ENCODE results near the gene TFDP2.
"Not testable (repeated sequence)": the region's sequence is repeated elsewhere in the genome, so short reads cannot be mapped to it uniquely, and the experiment has no call there.

The TFDP2 gene

DNA sequence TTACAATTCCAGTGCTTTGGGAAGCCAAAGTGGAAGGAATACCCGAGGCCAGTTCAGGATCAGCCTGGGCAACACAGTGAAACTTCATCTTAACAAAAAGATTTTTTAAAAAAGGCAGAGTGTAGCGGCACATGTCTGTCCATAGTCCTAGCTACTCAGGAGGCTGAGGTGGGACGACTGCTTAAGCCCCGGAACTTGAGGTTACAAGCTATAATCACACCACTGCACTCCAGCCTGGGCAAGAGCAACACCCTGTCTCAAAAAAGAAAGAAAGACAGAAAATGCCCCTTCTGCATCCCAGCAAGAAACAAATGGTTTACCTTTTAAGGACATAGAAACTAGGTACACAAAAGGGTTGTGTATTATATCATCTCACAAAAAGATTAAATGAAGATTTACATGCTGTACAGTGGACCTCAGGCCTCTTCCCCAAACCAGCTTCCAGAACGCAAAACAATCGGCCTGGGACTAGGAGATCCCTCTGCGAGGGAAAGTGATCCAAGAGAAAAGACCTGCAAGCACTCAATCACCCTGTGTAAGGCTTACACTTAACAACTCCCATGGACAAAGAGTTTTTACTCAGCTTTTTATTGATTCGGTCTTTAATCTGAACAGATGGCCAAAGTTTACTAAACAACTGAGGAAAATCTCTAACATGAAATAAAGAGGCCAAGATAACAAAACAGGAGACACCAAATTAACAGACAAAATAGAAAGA lies 21.2 kb downstream of the TFDP2 start:
- no peak for DNase-seq (ENCODE audit: low read depth)

DNA sequence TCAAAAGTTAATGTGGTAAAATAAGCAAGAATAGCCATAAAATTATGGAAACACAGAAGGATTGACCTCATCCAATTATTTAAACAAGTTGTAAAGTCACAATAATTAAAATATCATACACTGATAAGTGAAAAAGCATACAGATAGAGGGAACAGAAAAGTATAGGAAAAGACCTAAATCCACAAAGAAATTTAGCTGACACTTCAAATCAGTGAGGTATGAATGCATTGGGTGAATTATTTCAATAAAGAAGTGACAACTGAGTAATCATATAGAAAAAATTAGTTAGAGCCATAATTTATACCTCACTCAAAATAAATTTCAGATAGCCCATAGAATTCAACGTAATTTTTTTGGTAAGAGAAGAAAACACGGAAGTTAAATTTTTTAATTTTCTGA lies 25.1 kb downstream of the TFDP2 start:
- DNase-seq (ENCODE audit: low read depth) = no peak

DNA sequence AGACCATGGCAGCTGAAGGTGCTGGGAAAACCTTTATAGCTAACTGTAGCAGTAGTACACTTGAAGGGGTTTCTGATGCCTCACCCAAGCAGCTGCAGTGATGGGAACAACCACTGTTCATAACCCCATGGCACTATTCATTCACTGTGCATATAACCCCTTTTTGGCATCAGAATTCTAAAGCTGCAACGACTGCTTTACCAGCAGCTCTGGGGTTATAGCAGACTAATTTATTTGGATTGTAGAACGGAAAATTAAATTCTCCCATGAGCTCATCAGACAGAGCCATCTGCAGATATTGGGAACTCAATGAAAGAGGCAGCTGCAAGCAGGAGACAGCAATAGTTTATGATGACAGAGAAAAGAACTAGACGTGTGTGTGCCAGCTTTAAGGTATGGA lies 28.6 kb downstream of the TFDP2 start:
- DNase-seq (ENCODE audit: low read depth) = no peak

DNA sequence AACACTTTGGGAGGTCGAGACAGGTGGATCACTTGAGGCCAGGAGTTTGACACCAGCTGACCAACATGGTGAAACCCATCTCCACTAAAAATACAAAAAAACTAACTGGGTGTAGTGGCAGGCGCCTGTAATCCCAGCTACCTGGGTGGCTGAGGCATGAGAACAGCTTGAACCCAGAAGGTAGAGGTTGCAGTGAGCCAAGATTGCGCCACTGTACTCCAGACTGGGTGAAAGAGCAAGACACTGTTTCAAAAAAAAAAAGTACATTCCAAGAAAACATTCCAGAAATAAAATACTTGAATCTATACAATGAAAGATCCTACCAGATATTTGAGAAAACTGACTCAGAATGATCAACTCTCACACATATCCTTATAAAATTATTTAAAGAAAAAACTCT lies 30.4 kb downstream of the TFDP2 start:
- no peak for DNase-seq (ENCODE audit: low read depth)

DNA sequence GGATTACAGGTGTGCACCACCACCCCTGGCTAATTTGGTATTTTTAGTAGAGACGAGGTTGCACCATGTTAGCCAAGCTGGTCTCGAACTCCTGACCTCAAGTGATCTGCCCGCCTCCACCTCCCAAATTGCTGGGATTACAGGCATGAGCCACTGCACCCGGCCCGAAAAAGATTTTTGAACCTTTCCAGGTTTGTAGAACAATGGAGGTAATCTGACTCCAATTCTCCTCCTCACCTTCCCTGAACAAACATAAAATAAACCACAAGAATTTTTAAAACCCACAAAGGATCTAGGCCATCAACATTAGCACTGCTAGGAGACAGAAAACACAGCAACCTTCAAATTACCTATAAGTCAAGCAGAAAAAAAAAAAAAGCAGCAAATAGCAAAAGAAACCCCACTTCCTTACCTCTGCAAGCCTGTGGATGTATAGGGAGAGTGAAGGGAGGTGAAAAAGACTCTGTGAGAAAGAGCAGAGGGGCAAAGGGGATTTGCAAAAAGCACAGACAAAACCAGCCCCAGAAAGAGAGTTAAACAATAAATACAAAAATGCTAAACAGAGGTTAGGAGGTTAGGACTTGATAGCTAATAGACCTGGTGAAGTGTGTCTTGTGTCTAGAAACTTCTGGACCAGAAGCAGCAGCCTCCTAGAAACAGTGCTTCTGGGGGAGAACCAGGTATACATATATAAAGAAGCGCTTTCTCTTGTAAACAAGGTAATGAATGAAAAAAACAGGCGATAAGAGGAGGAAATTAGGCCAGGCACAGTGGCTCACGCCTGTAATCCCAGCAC lies 32.1 kb downstream of the TFDP2 start:
- no peak for DNase-seq (ENCODE audit: low read depth)

DNA sequence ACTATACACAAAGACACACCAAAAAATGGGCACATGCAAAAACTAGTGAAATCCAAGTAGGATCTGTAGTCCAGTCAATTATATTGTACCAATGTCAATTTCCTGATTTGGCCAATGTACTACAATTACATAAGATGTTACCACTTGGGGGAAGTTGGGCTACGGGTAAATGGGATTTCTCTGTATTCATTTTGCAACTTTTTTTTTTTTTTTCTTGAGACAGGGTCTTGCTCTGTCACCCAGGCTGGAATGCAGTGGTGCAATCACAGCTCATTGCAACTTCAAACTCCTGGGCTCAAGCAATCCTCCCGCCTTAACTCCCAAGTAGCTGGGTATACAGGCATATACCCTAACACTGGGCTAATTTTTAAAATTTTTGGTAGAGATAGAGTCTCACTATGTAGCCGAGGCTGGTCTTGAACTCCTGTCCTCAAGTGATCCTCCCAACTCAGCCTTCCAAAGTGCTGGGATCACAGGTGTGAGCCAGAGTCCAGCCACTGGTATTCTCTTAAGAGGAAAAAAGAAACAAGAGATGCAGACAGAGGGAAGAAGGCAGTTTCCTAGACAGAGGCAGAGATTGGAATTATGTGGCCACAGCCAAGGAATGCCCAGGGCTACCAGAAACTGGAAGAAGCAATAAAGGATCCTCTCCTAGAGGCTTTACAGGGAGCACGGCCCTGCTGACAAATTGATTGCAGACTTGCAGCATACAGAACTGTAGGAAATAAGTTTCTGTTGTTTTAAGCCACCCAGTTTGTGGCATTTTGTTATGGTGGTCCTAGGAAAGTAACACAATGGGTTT lies 33.3 kb downstream of the TFDP2 start:
- DNase-seq (ENCODE audit: low read depth) = no peak

DNA sequence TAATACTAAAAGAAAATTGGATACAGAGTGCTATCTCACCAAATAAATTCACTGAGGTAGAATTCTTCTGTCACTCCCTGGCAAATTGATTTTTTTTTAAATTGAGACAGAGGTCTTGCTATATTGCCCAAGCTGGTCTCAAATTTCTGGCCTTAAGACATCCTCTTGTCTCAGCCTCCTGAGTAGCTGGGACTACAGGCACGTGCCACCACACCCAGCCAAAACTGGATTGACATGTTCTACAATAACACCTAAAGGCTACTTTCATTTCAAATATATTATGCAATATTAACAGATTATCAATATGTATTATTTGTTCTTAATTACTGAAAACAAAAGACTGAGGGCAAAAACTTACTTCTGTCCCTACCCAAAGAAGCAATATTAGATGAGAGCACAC lies 36.7 kb downstream of the TFDP2 start:
- DNase-seq (ENCODE audit: low read depth) = no peak

DNA sequence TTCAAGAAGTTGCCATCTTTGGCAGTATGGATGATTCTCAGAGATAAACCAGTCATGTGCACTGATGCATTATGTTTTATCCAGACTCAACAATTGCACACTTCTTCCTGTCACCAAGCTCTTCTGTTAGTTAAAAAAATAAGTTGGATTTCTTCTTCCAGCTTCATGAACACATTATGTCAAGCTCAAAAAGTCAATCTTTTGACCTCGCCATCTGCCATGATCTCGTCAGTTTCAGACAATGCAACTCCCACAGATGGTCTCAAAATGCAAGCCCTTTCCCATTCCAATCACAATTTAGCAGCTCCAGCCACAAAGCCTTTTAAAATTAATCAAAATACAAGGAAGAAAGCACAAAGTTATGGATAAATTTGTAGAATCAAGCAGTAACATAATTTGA lies 42.8 kb downstream of the TFDP2 start:
- DNase-seq (ENCODE audit: low read depth) = no peak

DNA sequence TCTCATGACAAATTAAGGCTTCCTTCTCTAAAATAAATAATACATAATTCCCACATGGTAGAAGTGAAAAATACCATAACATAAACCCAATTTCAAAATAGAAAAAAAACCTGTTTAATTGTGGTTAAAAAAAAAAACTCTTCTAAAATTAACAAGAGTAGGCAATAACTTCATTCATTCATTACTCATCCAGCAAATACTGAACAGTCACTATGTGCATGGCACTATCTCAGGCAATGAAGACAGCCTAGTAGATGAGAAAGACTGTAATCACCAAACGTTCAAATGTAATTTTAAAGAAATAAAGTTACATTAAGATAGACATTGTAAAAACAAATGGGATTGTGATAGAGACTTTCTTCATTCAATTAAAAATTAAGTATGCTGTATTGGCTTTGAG lies 43.4 kb downstream of the TFDP2 start:
- no peak for DNase-seq (ENCODE audit: low read depth)

DNA sequence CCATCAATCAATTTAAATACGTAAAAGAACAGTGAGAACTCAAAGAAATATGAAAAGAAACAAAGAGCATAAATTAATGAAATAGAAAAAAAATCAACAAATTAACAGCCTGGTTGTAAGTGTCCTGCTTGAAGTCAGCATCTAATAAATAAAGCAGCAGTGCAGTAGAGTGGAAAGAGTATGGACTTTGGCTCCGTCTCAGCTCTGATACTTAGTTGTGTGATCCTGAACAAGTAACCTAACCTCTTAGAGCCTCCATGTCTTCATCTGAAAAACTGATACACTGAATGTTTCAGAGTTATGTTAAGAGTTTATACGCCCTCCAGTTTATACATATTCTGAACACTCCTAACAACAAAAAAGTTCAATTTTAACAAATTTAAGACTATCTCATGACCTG lies 44.6 kb downstream of the TFDP2 start:
- DNase-seq (ENCODE audit: low read depth) = no peak

DNA sequence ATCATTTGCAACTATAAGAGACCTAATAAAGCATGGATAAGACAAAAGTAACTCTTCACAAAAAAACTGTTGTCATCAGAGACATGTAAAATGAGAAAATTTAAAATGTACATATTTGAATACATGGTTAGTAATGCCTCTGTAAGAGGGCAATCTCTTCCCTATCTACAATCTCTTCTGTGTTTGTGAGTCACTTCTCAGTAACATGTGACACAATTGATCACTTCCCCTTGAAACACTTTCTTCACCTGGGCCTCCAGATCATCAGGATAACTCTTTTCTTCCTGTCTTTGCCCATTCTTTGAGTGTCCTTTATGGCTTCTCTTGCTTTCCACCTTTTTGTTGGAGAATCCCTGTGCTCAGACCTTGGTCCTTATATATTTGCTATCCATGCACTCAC lies 50.4 kb downstream of the TFDP2 start:
- no peak for DNase-seq (ENCODE audit: low read depth)

DNA sequence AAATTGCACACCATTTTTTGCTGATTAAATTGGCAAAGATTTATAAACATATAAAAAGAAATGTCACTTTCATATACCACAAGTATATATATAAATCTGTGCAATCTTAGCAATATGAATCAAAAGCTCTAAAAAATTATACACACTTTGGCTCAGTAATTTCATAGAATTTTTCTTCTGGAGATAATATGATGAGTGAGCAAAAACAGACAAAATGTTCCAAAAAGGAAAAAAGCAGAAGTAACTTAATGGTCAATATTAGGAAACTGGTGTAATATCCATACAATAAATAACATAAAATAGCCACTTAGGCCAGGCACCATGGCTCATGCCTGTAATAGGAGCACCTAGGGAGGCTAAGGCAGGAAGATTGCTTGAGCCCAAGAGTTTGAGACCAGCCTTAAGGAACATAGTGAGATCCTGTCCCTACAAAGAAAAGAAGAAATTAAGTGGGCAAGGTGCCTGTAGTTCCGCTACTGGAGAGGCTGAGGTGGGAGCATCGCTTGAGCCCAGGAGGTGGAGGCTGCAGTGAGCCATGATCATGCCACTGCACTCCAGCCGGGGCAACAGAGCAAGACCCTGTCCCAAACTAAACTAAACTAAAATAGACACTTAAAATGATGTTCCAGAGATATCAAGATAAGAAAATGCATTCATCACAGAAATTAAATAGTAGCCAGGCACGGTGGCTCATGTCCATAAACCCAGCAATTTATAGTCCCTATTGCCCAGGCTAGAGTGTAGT lies 52.1 kb downstream of the TFDP2 start:
- DNase-seq (ENCODE audit: low read depth) = no peak

DNA sequence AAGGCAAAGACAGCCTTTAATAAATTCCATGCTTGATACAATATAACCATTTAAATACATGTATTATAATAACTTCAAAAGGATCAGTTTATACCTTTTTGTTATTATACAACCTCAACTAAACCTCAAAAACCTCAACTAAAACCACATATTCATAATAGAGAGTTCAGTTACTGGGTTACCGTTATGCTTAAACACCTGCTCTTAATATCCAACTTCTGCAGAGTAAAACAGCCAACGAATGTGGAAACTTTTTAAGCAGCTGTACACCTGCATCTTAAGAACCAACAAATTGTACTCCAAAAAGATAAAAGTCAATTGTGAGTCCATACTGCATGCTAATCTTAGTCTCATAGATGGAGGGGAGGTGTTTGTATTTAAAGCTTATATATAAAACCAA lies 53.5 kb downstream of the TFDP2 start:
- DNase-seq (ENCODE audit: low read depth) = no peak

DNA sequence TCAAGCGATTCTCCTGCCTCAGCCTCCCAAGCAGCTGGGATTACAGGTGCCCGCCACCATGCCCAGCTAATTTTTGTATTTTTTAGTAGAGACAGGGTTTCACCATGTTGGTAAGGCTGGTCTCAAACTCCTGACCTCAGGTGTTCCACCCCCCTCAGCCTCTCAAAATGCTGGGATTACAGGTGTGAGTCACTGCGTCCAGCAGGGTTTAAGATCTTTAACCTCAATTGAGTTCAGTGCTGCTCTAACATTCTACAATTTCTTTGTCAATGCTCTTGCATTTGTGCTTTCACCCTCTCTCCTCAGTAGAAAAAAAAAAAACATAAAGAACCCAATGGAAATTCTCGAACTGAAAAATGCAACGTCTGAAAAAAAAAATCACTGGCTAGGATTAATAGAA lies 60.4 kb downstream of the TFDP2 start:
- not testable (repeated sequence) for DNase-seq (ENCODE audit: low read depth)

DNA sequence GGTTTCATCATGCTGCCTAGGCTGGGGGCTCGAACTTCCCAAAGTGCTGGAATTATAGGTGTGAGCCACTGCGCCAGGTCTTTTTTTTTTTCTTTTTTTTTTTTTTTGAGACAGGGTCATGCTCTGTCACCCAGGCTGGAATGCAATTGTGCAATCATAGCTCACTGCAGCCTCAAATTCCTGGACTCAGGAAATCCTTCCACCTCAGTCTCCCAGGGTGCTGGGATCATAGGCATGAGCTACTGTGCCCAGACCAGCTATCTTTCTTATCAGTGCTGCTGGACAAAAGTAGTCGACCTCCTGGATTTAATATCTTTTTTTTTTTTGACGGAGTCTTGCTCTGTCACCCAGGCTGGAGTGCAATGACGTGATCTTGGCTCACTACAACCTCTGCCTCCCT lies 60.8 kb downstream of the TFDP2 start:
- DNase-seq (ENCODE audit: low read depth) = no peak

DNA sequence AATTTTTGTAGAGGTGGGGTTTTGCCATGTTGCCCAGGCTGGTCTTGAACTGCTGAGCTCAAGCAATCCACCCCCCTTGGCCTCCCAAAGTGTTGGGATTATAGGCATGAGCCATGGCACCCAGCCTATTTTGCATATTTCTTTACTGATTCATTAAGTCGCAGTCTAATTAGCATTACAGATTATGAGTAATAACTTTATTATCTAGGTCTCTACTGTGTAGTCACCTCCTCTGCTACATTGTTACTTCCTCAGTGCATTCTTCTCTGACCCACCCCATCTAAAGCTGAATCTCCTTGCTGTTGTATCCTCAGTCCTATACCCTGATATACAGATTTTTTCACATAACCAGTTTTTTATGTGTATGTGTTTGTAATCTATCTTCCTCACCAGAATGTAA lies 61.7 kb downstream of the TFDP2 start:
- no peak for DNase-seq (ENCODE audit: low read depth)

DNA sequence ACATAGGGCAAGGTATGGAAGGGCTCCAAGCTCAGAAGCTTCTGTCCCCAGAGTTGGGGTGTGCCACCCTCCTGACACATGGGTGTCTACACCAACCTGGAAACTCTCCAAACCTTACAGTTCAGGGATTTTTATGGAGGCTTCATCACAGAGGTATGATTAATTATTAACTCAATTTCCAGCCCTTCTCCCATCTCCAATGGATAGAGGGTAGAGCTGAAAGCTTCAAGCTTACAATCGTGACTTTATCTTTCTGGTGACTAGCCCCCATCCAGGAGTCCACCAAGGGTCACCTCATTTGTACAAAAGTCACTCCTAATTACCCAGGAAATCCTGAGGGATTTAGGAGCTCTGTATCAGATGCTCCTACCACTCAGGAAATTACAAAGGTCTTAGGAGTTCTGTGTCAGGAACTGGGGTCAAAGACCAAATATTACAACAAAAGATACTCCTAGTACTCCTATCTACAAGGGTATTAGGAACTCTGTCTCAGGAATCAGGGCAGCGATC lies 62.7 kb downstream of the TFDP2 start:
- DNase-seq (ENCODE audit: low read depth) = no peak

DNA sequence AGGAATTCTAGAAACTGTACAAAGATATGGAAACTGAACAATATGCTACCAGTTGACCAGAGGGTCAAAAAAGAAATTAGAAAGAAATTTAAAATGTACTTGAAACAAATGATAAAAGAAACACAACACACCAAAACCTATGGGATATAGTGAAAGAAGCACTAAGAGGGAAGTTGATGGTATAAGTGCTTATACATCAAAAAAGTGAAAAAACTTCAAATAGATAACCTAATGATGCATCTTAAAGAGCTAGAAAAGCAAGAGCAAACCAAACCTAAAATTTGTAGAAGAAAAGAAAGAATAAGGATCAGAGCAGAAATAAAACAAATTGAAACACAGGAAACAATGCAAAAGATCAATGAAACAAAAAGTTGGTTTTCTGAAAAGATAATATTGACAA lies 68.2 kb downstream of the TFDP2 start:
- no peak for DNase-seq (ENCODE audit: low read depth)

DNA sequence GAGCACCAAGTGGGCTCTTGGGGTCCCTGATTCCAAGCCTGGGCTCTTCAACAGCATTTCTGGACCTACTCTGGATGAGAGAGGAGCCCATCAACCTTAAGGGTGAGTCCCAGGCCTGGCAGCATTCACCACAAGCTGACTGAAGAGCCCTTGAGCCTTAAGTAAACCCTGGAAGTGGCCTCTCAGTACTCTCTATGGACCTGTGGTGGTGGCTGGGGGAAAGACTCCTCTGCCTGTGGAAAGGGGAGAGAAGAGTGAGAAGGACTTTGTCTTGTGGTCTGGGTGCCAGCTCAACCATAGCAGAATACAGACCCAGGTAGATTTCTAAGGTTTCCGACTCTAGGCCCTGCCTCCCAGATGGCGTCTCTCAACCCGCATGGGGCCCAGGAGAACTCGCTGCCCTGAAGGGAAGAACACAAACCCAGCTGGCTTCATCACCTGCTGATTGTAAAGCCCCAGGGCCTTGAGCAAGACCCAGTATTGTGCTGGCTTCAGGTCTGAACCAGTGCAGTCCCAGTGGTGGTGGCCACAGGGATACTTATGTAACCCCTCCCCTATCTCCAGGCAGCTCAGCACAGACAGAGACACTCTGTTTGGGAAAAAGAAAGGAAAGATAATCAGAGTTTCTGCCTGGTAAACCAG lies 71.4 kb downstream of the TFDP2 start:
- no peak for DNase-seq (ENCODE audit: low read depth)

DNA sequence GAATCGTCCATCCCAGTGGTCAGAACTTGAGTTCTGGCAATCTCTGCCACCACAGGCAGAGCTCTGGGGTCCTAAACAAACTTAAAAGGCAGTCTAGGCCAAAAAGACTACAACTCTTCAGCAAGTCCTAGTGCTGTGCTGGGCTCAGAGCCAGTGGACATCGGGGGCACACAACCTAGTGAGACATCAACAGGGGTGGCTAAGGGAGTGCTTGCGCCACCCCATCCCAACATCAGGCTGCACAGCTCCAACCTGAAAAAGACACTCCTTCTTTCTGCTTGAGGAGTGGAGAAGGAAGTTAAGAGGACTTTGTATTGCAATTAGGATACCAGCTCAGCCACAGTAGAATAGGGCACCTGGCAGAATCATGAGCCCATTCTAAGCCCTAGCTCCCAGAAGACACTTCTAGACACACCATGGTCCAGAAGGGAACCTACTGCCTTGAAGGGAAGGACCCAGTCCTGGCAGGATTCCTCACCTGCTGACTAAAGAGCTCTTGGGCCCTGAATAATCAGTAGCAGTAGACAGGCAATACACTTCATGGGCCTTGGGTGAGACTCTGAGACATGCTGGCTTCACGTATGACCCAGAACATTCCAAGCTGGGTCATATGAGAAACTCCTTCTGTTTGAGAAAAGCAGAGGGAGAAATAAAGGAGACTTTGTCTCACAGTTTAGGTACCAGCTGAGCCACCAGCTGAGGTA lies 72.0 kb downstream of the TFDP2 start:
- DNase-seq (ENCODE audit: low read depth) = no peak

DNA sequence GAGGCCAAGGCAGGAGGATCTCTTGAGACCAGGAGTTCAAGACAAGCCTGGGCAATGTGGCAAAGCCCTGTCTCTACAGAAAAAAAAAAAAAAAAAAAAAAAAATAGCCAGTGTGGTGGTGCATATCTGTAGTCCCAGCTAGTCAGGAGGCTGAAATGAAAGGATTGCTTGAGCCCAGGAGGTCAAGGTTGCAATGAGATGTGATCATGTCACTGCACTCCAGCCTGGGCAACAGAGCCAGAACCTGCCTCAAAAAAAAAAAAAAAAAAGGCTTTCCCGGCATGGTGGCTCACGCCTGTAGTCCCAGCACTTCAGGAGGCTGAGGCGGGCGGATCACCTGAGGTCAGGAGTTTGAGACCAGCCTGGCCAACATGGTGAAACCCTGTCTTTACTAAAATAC lies 73.7 kb downstream of the TFDP2 start:
- not testable (repeated sequence) for DNase-seq (ENCODE audit: low read depth)

Measured in stimulated activated CD8-positive, alpha-beta memory T cell treated with anti-CD3 and anti-CD28 coated beads, Interleukin-12 subunit alpha, Interleukin-12 subunit beta, amount 100 ng/mL, for 4 hours (primary cell).